OCI-LY7 (cell line): ENCODE data around the gene LMTK3. TPM values are rescaled to one million over a fixed set of nuclear protein-coding genes. Genes with fewer than 3 reads are reported as not detected.

Source experiments
- BruUV-seq: library from RNA; stranded (reverse); fragments of 400-500 nt; replicated peaks from 2 replicates; lab custom pipeline; 2021; lab: Mats Ljungman, UMichigan
- CTCF ChIA-PET: fragments of 300-600 bp; sonication (Branson Sonifier 250); formaldehyde crosslinking; loops from one replicate; lab custom pipeline; 2022; ENCODE audit warnings: antibody characterized with exemption; ENCODE audit not compliant: unreplicated experiment; lab: Charles Lee
- POLR2A ChIA-PET: fragments of 300-600 bp; sonication (Branson Sonifier 250); formaldehyde crosslinking; loops from one replicate; lab custom pipeline; 2022; ENCODE audit warnings: antibody characterized with exemption; lab: Charles Lee
- DNase-seq: peaks from one replicate; pipeline ENCODE4 v3.0.0-alpha.2; 2015; ENCODE audit warnings: low spot score
- H2AFZ ChIP-seq: fragments of 200-600 bp; sonication (generic), shearing (Covaris generic); 2 replicates; pipeline ENCODE4 v1.6.1; 2014; ENCODE audit warnings: mild to moderate bottlenecking, antibody characterized with exemption, low read length, moderate library complexity
- H3K27ac ChIP-seq: fragments of 200-600 bp; sonication (generic); 2 replicates; pipeline ENCODE4 v1.5.1; 2014; ENCODE audit warnings: mixed run types, low read depth, mild to moderate bottlenecking, moderate library complexity, low read length, inconsistent platforms; ENCODE audit not compliant: poor library complexity, severe bottlenecking
- H3K36me3 ChIP-seq: fragments of 200-600 bp; sonication (generic); 2 replicates; pipeline ENCODE4 v1.6.1; 2014; ENCODE audit warnings: mild to moderate bottlenecking, antibody characterized with exemption, low read length, moderate library complexity, mixed read lengths; ENCODE audit not compliant: insufficient read depth
- H3K4me1 ChIP-seq: fragments of 200-600 bp; sonication (generic); 2 replicates; pipeline ENCODE4 v1.5.1; 2014; ENCODE audit warnings: mild to moderate bottlenecking, low read length; ENCODE audit not compliant: insufficient read depth, poor library complexity, severe bottlenecking
- H3K4me2 ChIP-seq: fragments of 200-600 bp; sonication (generic); 2 replicates; pipeline ENCODE4 v1.6.1; 2014; ENCODE audit warnings: mild to moderate bottlenecking, low read length
- H3K4me3 ChIP-seq: fragments of 200-600 bp; sonication (generic); 2 replicates; pipeline ENCODE4 v1.5.1; 2014; ENCODE audit warnings: mild to moderate bottlenecking, low read depth, low read length; ENCODE audit not compliant: poor library complexity, severe bottlenecking
- H3K79me2 ChIP-seq: fragments of 200-600 bp; sonication (generic); 2 replicates; pipeline ENCODE4 v1.6.1; 2016; ENCODE audit warnings: low read depth, mild to moderate bottlenecking, low read length, moderate library complexity, mixed read lengths; ENCODE audit not compliant: insufficient read depth
- H3K9me2 ChIP-seq: fragments of 200-600 bp; sonication (generic); 2 replicates; pipeline ENCODE4 v1.6.1; 2016; ENCODE audit warnings: mild to moderate bottlenecking, low read length, mixed read lengths; ENCODE audit not compliant: insufficient read depth
- H3K9me3 ChIP-seq: fragments of 200-600 bp; sonication (generic); 2 replicates; pipeline ENCODE4 v1.6.1; 2014; ENCODE audit warnings: mild to moderate bottlenecking, mixed run types, low read length, mixed read lengths
- H4K20me1 ChIP-seq: fragments of 200-600 bp; sonication (generic); 2 replicates; pipeline ENCODE4 v1.6.1; 2014; ENCODE audit warnings: mild to moderate bottlenecking, antibody characterized with exemption, low read length, moderate library complexity, mixed read lengths; ENCODE audit not compliant: insufficient read depth
- CTCF ChIP-seq: fragments of 200-600 bp; sonication (generic); conservative IDR thresholded peaks from 2 replicates; pipeline ENCODE4 v1.5.1; 2014; ENCODE audit warnings: mild to moderate bottlenecking, antibody characterized with exemption, low read length, moderate library complexity, mixed read lengths
- EZH2phosphoT487 ChIP-seq: fragments of 200-600 bp; sonication (generic); IDR thresholded peaks from 2 replicates; pipeline ENCODE4 v1.6.1; 2018; ENCODE audit warnings: low read depth, borderline replicate concordance, mild to moderate bottlenecking, mixed run types, antibody characterized with exemption, low read length, moderate library complexity, mixed read lengths
- intact Hi-C: fragments of 100-400 bp; cut with micrococcal nuclease; formaldehyde crosslinking; loops from one replicate; pipeline ENCODE4 v1.10.0; 2022; ENCODE audit not compliant: unreplicated experiment
- total RNA-seq, 2 experiments: library from RNA; depleted of rRNA in 1 of 2; stranded (reverse); fragments of >200 nt in 1 of 2; shearing (Covaris generic) in 1 of 2; gene quantifications; 2 replicates each; pipeline ENCODE4 v1.2.3, GENCODE V29; 2014 to 2022

LMTK3 gene
- total RNA-seq, 2 experiments from 2014 or later = 1.3 to 9.7 TPM

GRCh38 chr19:48448563-48448962 lies 63.1 kb downstream of the LMTK3 start:
- DNase-seq = no peak
- Histone ChIP-seq H3K4me3 (no peak overlapping the region), H3K27ac (no peak overlapping the region), H3K79me2 (peaks cover 29% of the 10 kb centered on the region), H3K4me1 (peaks cover 26% of the 10 kb centered on the region), H3K9me3 (no peaks in the 10 kb centered on the region), H4K20me1 (no peaks in the 10 kb centered on the region), H2AFZ (no peak overlapping the region), H3K9me2 (no peaks in the 10 kb centered on the region), H3K4me2 (no peak overlapping the region), H3K36me3 (peaks cover 65% of the 10 kb centered on the region)
- TF ChIP-seq CTCF (no peak), EZH2phosphoT487 (no peak)
- POLR2A ChIA-PET = no interaction called here
- BruUV-seq = no TSS peak
- intact Hi-C loops = loop anchor here (5.0 kb wide), 1 partner anchor 56 kb away; the partner anchor contains the start of genes GRIN2D and KDELR1
- CTCF ChIA-PET = no interaction called here

GRCh38 chr19:48446579-48446978 lies 65.1 kb downstream of the LMTK3 start:
- ChIA-PET POLR2A (no interaction called here), CTCF (no interaction called here)
- H4K20me1 ChIP-seq = no peaks in the 10 kb centered on the region
- intact Hi-C loops = loop anchor here (5.0 kb wide), 1 partner anchor 54 kb away; the partner anchor contains the start of genes GRIN2D and KDELR1
- no peaks in the 10 kb centered on the region for H3K9me2 ChIP-seq
- H3K4me3 ChIP-seq = peak overlapping the region; percentile 97
- TF ChIP-seq EZH2phosphoT487 = no peak
- TF ChIP-seq CTCF = no peak
- peak overlapping the region; percentile 82 for H3K4me2 ChIP-seq
- H3K79me2 ChIP-seq = peaks cover 29% of the 10 kb centered on the region
- peak overlapping the region; percentile 70 for H3K27ac ChIP-seq
- peaks cover 46% of the 10 kb centered on the region for H3K36me3 ChIP-seq
- H3K9me3 ChIP-seq = no peaks in the 10 kb centered on the region
- H2AFZ ChIP-seq = no peak overlapping the region
- BruUV-seq = no TSS peak
- no peak for DNase-seq
- H3K4me1 ChIP-seq = peaks cover 26% of the 10 kb centered on the region
